AG10803 (cell line): Measurements from ENCODE around the gene PSMB8.

ENCODE experiments used
- DNase-seq: peaks from one replicate; pipeline ENCODE4 v3.0.0; 2010; ENCODE audit warnings: low read depth
- H3K4me3 ChIP-seq: 2 replicates; pipeline ENCODE4 v1.5.1; 2011; ENCODE audit warnings: mild to moderate bottlenecking, low read length, control low read depth
- CTCF ChIP-seq: conservative IDR thresholded peaks from 2 replicates; pipeline ENCODE4 v1.5.1; 2011; ENCODE audit warnings: mild to moderate bottlenecking, low read length, control low read depth, inconsistent platforms

Gene PSMB8

DNA sequence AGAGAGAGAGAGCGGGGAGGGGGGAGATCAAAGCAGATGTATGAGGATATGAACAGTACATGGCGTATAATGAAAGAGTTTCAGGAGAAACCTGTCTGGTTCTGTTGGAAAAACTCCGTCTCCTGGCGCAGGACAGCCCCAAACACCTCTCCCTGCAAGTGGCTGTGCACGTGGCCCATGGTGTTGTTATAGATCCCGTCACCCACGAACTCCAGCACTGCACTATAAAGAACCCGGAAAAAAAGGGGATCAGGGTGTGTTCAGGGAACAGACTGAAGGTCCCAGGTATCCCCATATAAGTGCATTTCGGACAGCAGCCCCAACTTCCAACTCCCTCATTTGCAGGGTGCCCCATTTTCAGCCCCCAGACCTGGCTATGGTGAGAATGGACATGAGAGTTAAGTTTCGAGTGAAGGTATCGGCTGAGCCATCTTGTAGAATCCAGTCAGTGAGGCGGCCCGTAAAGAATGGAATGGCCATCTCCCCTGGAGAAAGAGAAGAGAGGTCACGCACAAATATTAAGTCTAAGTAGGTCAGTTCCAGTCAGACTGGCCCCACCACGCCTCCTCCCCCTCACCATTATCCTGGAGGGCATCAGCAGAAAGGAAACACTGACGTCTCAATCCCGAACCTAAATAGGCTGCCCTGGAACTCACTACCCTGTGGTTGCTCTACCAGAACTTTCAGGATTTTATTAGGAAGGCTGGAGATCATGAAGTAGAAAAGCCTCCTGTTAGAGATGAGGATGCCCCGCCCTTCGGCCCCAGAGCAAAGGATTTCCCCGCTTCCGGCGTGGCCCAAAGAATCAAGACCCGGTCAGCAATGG, 8.4 kb upstream of the PSMB8 start:
- DNase-seq: peak; percentile 22
- peak overlapping the region; percentile 89 for H3K4me3 ChIP-seq
- no peak for TF ChIP-seq CTCF

DNA sequence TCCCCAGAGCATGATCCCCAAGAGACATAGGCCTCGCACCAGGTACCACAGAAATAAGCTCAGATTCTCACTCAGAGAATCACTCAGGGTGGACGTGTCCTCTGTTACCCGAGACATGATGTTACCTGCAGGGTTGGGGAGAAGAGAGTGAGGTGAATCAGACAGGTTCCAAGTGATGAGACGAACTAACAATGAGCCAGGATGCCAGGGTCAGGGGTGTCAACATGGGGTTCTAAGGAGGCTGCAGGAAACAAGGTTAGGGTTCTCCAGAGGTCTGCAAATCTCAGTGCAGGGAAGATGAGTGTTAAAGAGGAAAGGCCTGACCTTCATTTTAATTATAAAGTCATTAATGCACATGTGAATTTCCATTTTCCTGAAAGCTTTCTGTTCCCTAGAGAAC, 7.2 kb upstream of the PSMB8 start:
- no peak for DNase-seq
- no peak overlapping the region for H3K4me3 ChIP-seq
- no peak for TF ChIP-seq CTCF

- no peak for DNase-seq
- no peak overlapping the region for H3K4me3 ChIP-seq
- no peak for TF ChIP-seq CTCF
Measured at GRCh38 chr6:32849126-32849525, 5.3 kb upstream of the PSMB8 start.

DNA sequence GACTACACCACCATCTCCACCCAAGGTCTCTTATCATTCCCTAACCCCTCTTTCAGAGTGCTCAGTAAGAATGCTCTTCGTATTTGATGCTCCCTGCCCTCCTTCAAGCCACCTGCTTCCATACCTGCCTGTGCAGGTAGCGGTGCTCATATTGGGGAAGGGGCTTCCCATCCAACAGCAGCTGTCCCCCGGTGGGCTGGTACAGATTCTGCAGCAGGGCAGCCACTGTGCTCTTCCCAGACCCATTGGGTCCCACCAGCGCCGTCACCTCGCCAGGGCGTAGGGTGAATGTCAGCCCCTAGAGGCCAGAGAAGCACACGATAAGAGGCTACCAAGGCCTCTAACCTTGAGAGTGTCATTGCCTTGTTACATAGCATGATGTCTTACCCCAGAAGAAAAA, 3.9 kb upstream of the PSMB8 start:
- H3K4me3 ChIP-seq: no peak overlapping the region
- DNase-seq: no peak
- no peak for TF ChIP-seq CTCF

GRCh38 chr6:32847004-32847403, 3.2 kb upstream of the PSMB8 start:
- H3K4me3 ChIP-seq: no peak overlapping the region
- DNase-seq: no peak
- no peak for TF ChIP-seq CTCF

- DNase-seq: no peak
- TF ChIP-seq CTCF: no peak
- H3K4me3 ChIP-seq: no peak overlapping the region
Measured at GRCh38 chr6:32845384-32845884, 1.6 kb upstream of the PSMB8 start.

DNA sequence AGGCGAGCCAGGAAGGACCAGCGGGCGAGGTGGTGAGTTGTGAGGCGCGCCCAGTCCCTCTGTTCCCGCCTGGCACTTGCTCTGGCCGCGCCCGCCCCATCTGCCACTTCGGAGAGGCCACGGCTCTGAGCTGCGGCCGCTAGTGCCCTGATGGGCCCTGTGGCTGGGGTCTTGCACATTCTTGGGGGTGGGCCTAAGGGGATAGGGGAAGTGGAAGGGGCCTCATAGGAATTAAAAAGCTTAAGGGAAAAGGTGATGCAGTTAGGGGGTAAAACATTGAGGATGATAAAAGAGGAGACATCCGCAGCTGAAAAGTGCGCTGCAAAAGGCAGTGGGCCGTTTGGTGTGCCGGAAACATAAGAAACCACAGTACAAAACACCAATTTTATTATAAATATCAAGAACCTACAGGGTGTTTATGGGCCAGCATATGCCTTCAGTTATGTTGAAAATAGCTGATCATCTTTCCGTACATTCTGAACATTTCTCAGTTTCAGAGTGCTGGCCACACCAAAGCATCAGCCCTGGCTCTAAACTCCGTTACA, 1.1 kb upstream of the PSMB8 start:
- TF ChIP-seq CTCF: no peak
- H3K4me3 ChIP-seq: peak overlapping the region; percentile 91
- no peak for DNase-seq
